ENCODE measurements around the gene DNAL1. TPM values are rescaled to one million over a fixed set of nuclear protein-coding genes. Genes with fewer than 3 reads are reported as not detected.

DNAL1 gene
- total RNA-seq, 1 donor from 2014 or later, result 29.4 TPM

- Histone ChIP-seq H3K27ac (no peak overlapping the region), H3K9me3 (ENCODE audit: low read depth) (no peaks in the 10 kb centered on the region), H3K27me3 (peaks cover 11% of the 10 kb centered on the region), H2AFZ (replicated peaks) (no peak overlapping the region), H3K9ac (no peak overlapping the region), H3K4me3 (peak overlapping the region; percentile 75), H3K4me2 (peak overlapping the region; percentile 90), H3K4me1 (peaks cover 45% of the 10 kb centered on the region), H3K79me2 (ENCODE audit: low read depth) (peaks cover 50% of the 10 kb centered on the region), H3F3A (ENCODE audit: low read depth) (peaks cover 30% of the 10 kb centered on the region), H3K36me3 (no peaks in the 10 kb centered on the region), H4K20me1 (ENCODE audit: low read depth) (peaks cover 57% of the 10 kb centered on the region)
- Mint-ChIP-seq H3K4me3 (peak overlapping the region; percentile 90), H3K36me3 (peaks cover 10% of the 10 kb centered on the region), H3K27me3 (ENCODE audit: insufficient read depth, low read depth) (peaks cover 12% of the 10 kb centered on the region), H3K9me3 (no peaks in the 10 kb centered on the region), H3K27ac (peak overlapping the region; percentile 95), H3K4me1 (peaks cover 57% of the 10 kb centered on the region)
- no peak for DNase-seq (ENCODE audit: low spot score)
- peak; percentile 5 for TF ChIP-seq EZH2 (IDR thresholded peaks at IDR 0.05)
- TF ChIP-seq, protein P1, sequence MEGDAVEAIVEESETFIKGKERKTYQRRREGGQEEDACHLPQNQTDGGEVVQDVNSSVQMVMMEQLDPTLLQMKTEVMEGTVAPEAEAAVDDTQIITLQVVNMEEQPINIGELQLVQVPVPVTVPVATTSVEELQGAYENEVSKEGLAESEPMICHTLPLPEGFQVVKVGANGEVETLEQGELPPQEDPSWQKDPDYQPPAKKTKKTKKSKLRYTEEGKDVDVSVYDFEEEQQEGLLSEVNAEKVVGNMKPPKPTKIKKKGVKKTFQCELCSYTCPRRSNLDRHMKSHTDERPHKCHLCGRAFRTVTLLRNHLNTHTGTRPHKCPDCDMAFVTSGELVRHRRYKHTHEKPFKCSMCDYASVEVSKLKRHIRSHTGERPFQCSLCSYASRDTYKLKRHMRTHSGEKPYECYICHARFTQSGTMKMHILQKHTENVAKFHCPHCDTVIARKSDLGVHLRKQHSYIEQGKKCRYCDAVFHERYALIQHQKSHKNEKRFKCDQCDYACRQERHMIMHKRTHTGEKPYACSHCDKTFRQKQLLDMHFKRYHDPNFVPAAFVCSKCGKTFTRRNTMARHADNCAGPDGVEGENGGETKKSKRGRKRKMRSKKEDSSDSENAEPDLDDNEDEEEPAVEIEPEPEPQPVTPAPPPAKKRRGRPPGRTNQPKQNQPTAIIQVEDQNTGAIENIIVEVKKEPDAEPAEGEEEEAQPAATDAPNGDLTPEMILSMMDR (IDR thresholded peaks at IDR 0.05), result no peak
These were observed 69.9 kb downstream of the DNAL1 start for GRCh38 chr14:73714656-73715081.

- H3K36me3 ChIP-seq, result no peaks in the 10 kb centered on the region
- peaks cover 47% of the 10 kb centered on the region for H3K4me1 ChIP-seq
- Mint-ChIP-seq H3K4me3 (peak overlapping the region; percentile 30), H3K4me1 (peaks cover 57% of the 10 kb centered on the region), H3K36me3 (peaks cover 6% of the 10 kb centered on the region), H3K27me3 (ENCODE audit: insufficient read depth, low read depth) (peaks cover 12% of the 10 kb centered on the region), H3K27ac (peak overlapping the region; percentile 43), H3K9me3 (no peaks in the 10 kb centered on the region)
- TF ChIP-seq EZH2 (IDR thresholded peaks at IDR 0.05) (no peak), EZH2phosphoT487 (IDR thresholded peaks at IDR 0.05) (no peak)
- TF ChIP-seq, protein P1 (IDR thresholded peaks at IDR 0.05), result no peak
- no peak overlapping the region for H3K4me3 ChIP-seq
- H3K9ac ChIP-seq, result no peak overlapping the region
- H3K4me2 ChIP-seq, result no peak overlapping the region
- H2AFZ ChIP-seq (replicated peaks), result no peak overlapping the region
- H4K20me1 ChIP-seq (ENCODE audit: low read depth), result peaks cover 56% of the 10 kb centered on the region
- no peaks in the 10 kb centered on the region for H3K9me3 ChIP-seq (ENCODE audit: low read depth)
- no peak for DNase-seq (ENCODE audit: low spot score)
- H3K27me3 ChIP-seq, result peaks cover 11% of the 10 kb centered on the region
- H3K27ac ChIP-seq, result no peak overlapping the region
- peaks cover 50% of the 10 kb centered on the region for H3K79me2 ChIP-seq (ENCODE audit: low read depth)
- peaks cover 32% of the 10 kb centered on the region for H3F3A ChIP-seq (ENCODE audit: low read depth)
These were observed 70.9 kb downstream of the DNAL1 start for GRCh38 chr14:73715707-73716106.

DNA sequence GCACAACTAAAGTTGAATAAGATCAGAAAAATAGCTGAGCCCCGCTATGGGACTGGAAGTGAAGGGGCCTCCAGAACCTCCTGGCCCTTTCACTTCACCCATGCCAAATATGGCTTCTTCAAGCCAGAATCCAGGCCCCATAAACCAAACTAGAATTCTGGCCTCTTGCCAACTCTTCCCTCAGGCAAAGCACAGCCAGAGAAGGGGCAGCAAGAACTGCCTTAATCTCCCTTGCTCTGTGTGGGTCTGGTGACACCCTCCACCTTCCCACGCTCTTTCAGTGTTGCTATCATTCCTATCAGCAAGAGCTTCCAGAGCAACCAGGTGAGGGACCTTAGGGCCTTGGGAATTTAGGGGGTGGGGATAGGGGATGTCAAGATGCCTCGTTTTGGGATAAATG, 72.5 kb downstream of the DNAL1 start:
- peak overlapping the region; percentile 80 for H3K4me3 Mint-ChIP-seq
- Histone ChIP-seq H3K9ac (no peak overlapping the region), H3K36me3 (no peaks in the 10 kb centered on the region), H3K27ac (no peak overlapping the region), H3K27me3 (peaks cover 11% of the 10 kb centered on the region), H2AFZ (replicated peaks) (no peak overlapping the region), H3K4me3 (peak overlapping the region; percentile 95), H3F3A (ENCODE audit: low read depth) (peaks cover 32% of the 10 kb centered on the region), H3K79me2 (ENCODE audit: low read depth) (peaks cover 35% of the 10 kb centered on the region), H3K9me3 (ENCODE audit: low read depth) (no peaks in the 10 kb centered on the region), H4K20me1 (ENCODE audit: low read depth) (peaks cover 41% of the 10 kb centered on the region), H3K4me2 (peak overlapping the region; percentile 100), H3K4me1 (peaks cover 45% of the 10 kb centered on the region)
- no peak for DNase-seq (ENCODE audit: low spot score)
- no peak overlapping the region for H3K27ac Mint-ChIP-seq
- TF ChIP-seq EZH2phosphoT487 (IDR thresholded peaks at IDR 0.05), result no peak
- TF ChIP-seq, protein P1 (IDR thresholded peaks at IDR 0.05), result no peak
- TF ChIP-seq EZH2 (IDR thresholded peaks at IDR 0.05), result no peak
- H3K4me1 Mint-ChIP-seq, result peaks cover 58% of the 10 kb centered on the region
- no peaks in the 10 kb centered on the region for H3K9me3 Mint-ChIP-seq
- H3K27me3 Mint-ChIP-seq (ENCODE audit: insufficient read depth, low read depth), result peaks cover 12% of the 10 kb centered on the region
- H3K36me3 Mint-ChIP-seq, result peaks cover 12% of the 10 kb centered on the region
